A549 (cell line): Measurements from ENCODE around the gene PNMT. TPM values are rescaled to one million over a fixed set of nuclear protein-coding genes. Genes with fewer than 3 reads are reported as not detected.

Source experiments
- ATAC-seq, 2 experiments: fragments of 200-7000 bp in 1 of 2; fragments of >200 bp in 1 of 2; cut with Nextera tagmentation in 1 of 2; cut with Tn5 transposase in 1 of 2; 3 replicates each; pipeline versions ENCODE4 v1.8.0 to v1.9.1; 2018 to 2020; ENCODE audit warnings: mild to moderate bottlenecking in 1 of 2, moderate library complexity in 1 of 2
- CTCF ChIA-PET: fragments of 300-600 bp; sonication (Branson Sonifier 250); formaldehyde crosslinking; extraction: SDS; loops from one replicate; lab custom pipeline; 2021; ENCODE audit warnings: antibody characterized with exemption, inconsistent platforms; lab: Yijun Ruan, JAX
- POLR2A ChIA-PET: fragments of 350-600 bp; formaldehyde crosslinking; extraction: SDS; loops from one replicate; lab custom pipeline; 2021; ENCODE audit warnings: antibody characterized with exemption, inconsistent platforms; lab: Yijun Ruan, JAX
- DNase-seq, 2 experiments: peaks; one replicate each; pipeline versions ENCODE4 v3.0.0 to v3.0.0-alpha.2; 2011 to 2016; ENCODE audit warnings: low read depth in 1 of 2, low spot score in 1 of 2
- FAIRE-seq: peaks from 2 replicates; lab custom pipeline; 2011; peaks lifted over from hg19 to GRCh38; lab: Jason Lieb, UNC
- H3K27ac ChIP-seq, 2 experiments: fragments of >200 bp; sonication (Bioruptor Twin); formaldehyde crosslinking; 3 replicates each; pipeline ENCODE4 v1.5.1; 2016 to 2017
- H3K4me1 ChIP-seq: fragments of >200 bp; sonication (Bioruptor Twin); formaldehyde crosslinking; 3 replicates; pipeline ENCODE4 v1.6.1; 2016
- H3K4me2 ChIP-seq: fragments of >200 bp; sonication (Bioruptor Twin); formaldehyde crosslinking; 3 replicates; pipeline ENCODE4 v1.6.1; 2016
- H3K4me3 ChIP-seq: fragments of >200 bp; sonication (Bioruptor Twin); formaldehyde crosslinking; 3 replicates; pipeline ENCODE4 v1.5.1; 2016
- H3K9me3 ChIP-seq: fragments of >200 bp; sonication (Bioruptor Twin); formaldehyde crosslinking; 3 replicates; pipeline ENCODE4 v1.6.1; 2016
- ATOH8 ChIP-seq: fragments of 250-450 bp; sonication (Bioruptor Pico); IDR thresholded peaks from 2 replicates; pipeline ENCODE4 v1.5.0; 2020; ENCODE audit warnings: low read depth, mild to moderate bottlenecking, moderate library complexity
- BCL3 ChIP-seq: fragments of >200 bp; sonication (Bioruptor Twin); formaldehyde crosslinking; IDR thresholded peaks from 3 replicates; pipeline ENCODE4 v1.6.1; 2016
- BHLHE40 ChIP-seq: IDR thresholded peaks from 2 replicates; pipeline ENCODE4 v1.6.1; 2012; ENCODE audit warnings: low read depth, low read length, inconsistent platforms
- CBX8 ChIP-seq: fragments of 200-600 bp; sonication (generic); IDR thresholded peaks from 2 replicates; pipeline ENCODE4 v1.6.1; 2016
- CEBPB ChIP-seq, 2 experiments: fragments of >200 bp in 1 of 2; sonication (Bioruptor Twin) in 1 of 2; formaldehyde crosslinking in 1 of 2; IDR thresholded peaks; 2 replicates each; pipeline ENCODE4 v1.6.1; 2012 to 2016
- E2F6 ChIP-seq: IDR thresholded peaks from 2 replicates; pipeline ENCODE4 v1.6.1; 2012; ENCODE audit warnings: low read depth, borderline replicate concordance
- EHF ChIP-seq: fragments of 250-450 bp; sonication (Bioruptor Pico); IDR thresholded peaks from 2 replicates; pipeline ENCODE4 v1.5.0; 2020; ENCODE audit warnings: mild to moderate bottlenecking
- EHMT2 ChIP-seq: fragments of 200-600 bp; sonication (generic); IDR thresholded peaks from 2 replicates; pipeline ENCODE4 v1.6.1; 2016; ENCODE audit warnings: antibody characterized with exemption, low read depth, mild to moderate bottlenecking, moderate library complexity
- FOSL2 ChIP-seq, 2 experiments: fragments of 450-650 bp in 1 of 2; fragments of >200 bp in 1 of 2; sonication (Bioruptor Twin) in 1 of 2; formaldehyde crosslinking; IDR thresholded peaks; 2 replicates each; pipeline versions ENCODE4 v1.5.0 to v1.6.1; 2016 to 2020; ENCODE audit warnings: mild to moderate bottlenecking in 1 of 2, moderate library complexity in 1 of 2
- FOXS1 ChIP-seq: fragments of 250-450 bp; sonication (Bioruptor Pico); IDR thresholded peaks from 2 replicates; pipeline ENCODE4 v1.5.0; 2020; ENCODE audit warnings: mild to moderate bottlenecking, moderate library complexity
- GATA3 ChIP-seq: IDR thresholded peaks from 2 replicates; pipeline ENCODE4 v1.6.1; 2012; ENCODE audit warnings: borderline replicate concordance
- HDAC2 ChIP-seq: fragments of 200-600 bp; sonication (generic); IDR thresholded peaks from 2 replicates; pipeline ENCODE4 v1.6.1; 2016
- HEYL ChIP-seq: fragments of 250-450 bp; sonication (Bioruptor Pico); IDR thresholded peaks from 2 replicates; pipeline ENCODE4 v1.8.0; 2021; ENCODE audit warnings: mild to moderate bottlenecking, moderate library complexity
- HMGXB4 ChIP-seq: fragments of 250-450 bp; sonication (Bioruptor Pico); IDR thresholded peaks from 2 replicates; pipeline ENCODE4 v1.5.0; 2021; ENCODE audit warnings: mild to moderate bottlenecking, moderate library complexity, borderline replicate concordance
- HOXB13 ChIP-seq: fragments of 250-450 bp; sonication (Bioruptor Pico); IDR thresholded peaks from 2 replicates; pipeline ENCODE4 v1.5.0; 2020; ENCODE audit warnings: low read depth, mild to moderate bottlenecking, moderate library complexity
- HOXB5 ChIP-seq: fragments of 250-450 bp; sonication (Bioruptor Pico); IDR thresholded peaks from 2 replicates; pipeline ENCODE4 v1.5.0; 2020; ENCODE audit warnings: mild to moderate bottlenecking, moderate library complexity
- JUN ChIP-seq, 2 experiments: fragments of >200 bp; sonication (Bioruptor Twin); formaldehyde crosslinking; IDR thresholded peaks; 2 replicates in 1 of 2; 3 replicates in 1 of 2; pipeline ENCODE4 v1.6.1; 2016 to 2017
- JUNB ChIP-seq: fragments of >200 bp; sonication (Bioruptor Twin); formaldehyde crosslinking; IDR thresholded peaks from 2 replicates; pipeline ENCODE4 v1.6.1; 2016
- KDM5A ChIP-seq: fragments of 200-600 bp; sonication (generic); IDR thresholded peaks from 2 replicates; pipeline ENCODE4 v1.6.1; 2016; ENCODE audit warnings: antibody characterized with exemption, mild to moderate bottlenecking
- MAZ ChIP-seq: fragments of 150-350 bp; IDR thresholded peaks from 2 replicates; pipeline ENCODE4 v1.6.1; 2014; ENCODE audit warnings: antibody characterized with exemption, low read depth, low read length, borderline replicate concordance
- NFE2L2 ChIP-seq: fragments of 150-350 bp; conservative IDR thresholded peaks from 2 replicates; pipeline ENCODE4 v1.6.1; 2014; ENCODE audit warnings: low read length
- NPAS2 ChIP-seq: fragments of 250-450 bp; sonication (Bioruptor Pico); IDR thresholded peaks from 2 replicates; pipeline ENCODE4 v1.8.0; 2022; ENCODE audit warnings: mild to moderate bottlenecking, moderate library complexity, borderline replicate concordance
- PBX3 ChIP-seq: IDR thresholded peaks from 2 replicates; pipeline ENCODE4 v1.6.1; 2012
- PHF8 ChIP-seq: fragments of 200-600 bp; sonication (generic); IDR thresholded peaks from 2 replicates; pipeline ENCODE4 v1.6.1; 2016; ENCODE audit warnings: low read depth, mild to moderate bottlenecking, antibody characterized with exemption, moderate library complexity, borderline replicate concordance
- POLR2A ChIP-seq: IDR thresholded peaks from 2 replicates; pipeline ENCODE4 v1.6.1; 2012; ENCODE audit warnings: mild to moderate bottlenecking, low read length
- POLR2AphosphoS2 ChIP-seq: conservative IDR thresholded peaks from 2 replicates; pipeline ENCODE4 v1.6.1; 2012; ENCODE audit warnings: low read length, improper control_type of control experiment, inconsistent platforms
- RARB ChIP-seq: fragments of 250-450 bp; sonication (Bioruptor Pico); IDR thresholded peaks from 2 replicates; pipeline ENCODE4 v1.8.0; 2021; ENCODE audit warnings: mild to moderate bottlenecking, moderate library complexity
- RCOR1 ChIP-seq: fragments of 150-350 bp; IDR thresholded peaks from 2 replicates; pipeline ENCODE4 v1.6.1; 2014; ENCODE audit warnings: antibody characterized with exemption, low read length, low read depth
- RFX5 ChIP-seq: fragments of 450-650 bp; IDR thresholded peaks from 2 replicates; pipeline ENCODE4 v1.7.1; 2014; ENCODE audit warnings: antibody characterized with exemption, mild to moderate bottlenecking, moderate library complexity
- RNF2 ChIP-seq: fragments of 200-600 bp; sonication (generic); IDR thresholded peaks from 2 replicates; pipeline ENCODE4 v1.6.1; 2016; ENCODE audit warnings: low read depth, mild to moderate bottlenecking, antibody characterized with exemption, moderate library complexity, borderline replicate concordance
- SMC3 ChIP-seq: fragments of >200 bp; sonication (Bioruptor Twin); formaldehyde crosslinking; IDR thresholded peaks from 3 replicates; pipeline ENCODE4 v1.6.1; 2018; ENCODE audit warnings: inconsistent platforms
- SREBF2 ChIP-seq: fragments of 450-650 bp; IDR thresholded peaks from 2 replicates; pipeline ENCODE4 v1.6.1; 2014; ENCODE audit warnings: mild to moderate bottlenecking, moderate library complexity
- TFCP2L1 ChIP-seq: fragments of 250-450 bp; sonication (Bioruptor Pico); IDR thresholded peaks from 2 replicates; pipeline ENCODE4 v1.5.0; 2021; ENCODE audit warnings: mild to moderate bottlenecking
- TP53 ChIP-seq: fragments of 250-450 bp; sonication (Bioruptor Pico); IDR thresholded peaks from 2 replicates; pipeline ENCODE4 v1.5.0; 2021; ENCODE audit warnings: mild to moderate bottlenecking, moderate library complexity
- USF2 ChIP-seq: fragments of 450-650 bp; IDR thresholded peaks from 2 replicates; pipeline ENCODE4 v1.6.1; 2014; ENCODE audit warnings: antibody characterized with exemption
- ZNF302 ChIP-seq: fragments of 250-450 bp; sonication (Bioruptor Pico); IDR thresholded peaks from 2 replicates; pipeline ENCODE4 v1.9.0; 2021; ENCODE audit warnings: inconsistent platforms, mild to moderate bottlenecking, moderate library complexity
- WGBS: methylation state at CpG from one replicate; pipeline ENCODE4 v1.1.6; 2017; ENCODE audit errors: missing lambda C conversion rate; 5-methylcytosine and 5-hydroxymethylcytosine counted together
- polyA plus RNA-seq, 4 experiments: library from polyadenylated mRNA; depleted of rRNA in 3 of 4; stranded (reverse); fragments of >200 nt; fragmentation: RNase III in 1 of 4; extraction: RNeasy Plus Mini Kit Qiagen cat#74134 plus additional on column Dnase treatment in 1 of 4; gene quantifications; 2 replicates in 3 of 4; 3 replicates in 1 of 4; pipeline ENCODE4 v1.2.3, GENCODE V29; 2011 to 2017

PNMT gene
- polyA plus RNA-seq, 2 of the 4 experiments (the other 2 are of a cell fraction) = not detected

GRCh38 chr17:39699818-39700147 lies 31.5 kb downstream of the PNMT start, which contains the start of gene ERBB2:
ERBB2 (plus strand) TSS chr17:39700064; CDS start chr17:39700239, 175 bp downstream.
- Histone ChIP-seq H3K9me3 (no peaks in the 10 kb centered on the region), H3K4me1 (peaks cover 59% of the 10 kb centered on the region), H3K4me3 (peak within 1 kb of the TSS; percentile 78), H3K4me2 (peak within 1 kb of the TSS; percentile 81), H3K27ac (peak within 1 kb of the TSS; percentile 79 to 97)
- DNase-seq (peak; percentile 92 to 93), FAIRE-seq (peak; percentile 59), ATAC-seq (peak; percentile 71 to 87)
- POLR2A ChIA-PET = interaction anchor here (0.8 to 2.7 kb wide), 11 partner anchors 9 to 47 kb away, joined by 3 to 60 read pairs (median 4); partner anchors contain the start of genes MIEN1 and PGAP3
- CTCF ChIA-PET = interaction anchor here (0.6 to 50.7 kb wide), 15 partner anchors 9 to 783 kb away, joined by 3 to 1391 read pairs (median 6); partner anchors contain the start of genes MIEN1, PGAP3, PNMT and PPP1R1B
- WGBS = under 1% methylated on average over 19 of the region's 20 CpGs
- TF ChIP-seq KDM5A (no peak), NFE2L2 (no peak), TP53 (CRISPR knock-in tag) (no peak), NPAS2 (CRISPR knock-in tag) (no peak), POLR2AphosphoS2 (no peak), TFCP2L1 (CRISPR knock-in tag) (no peak), HMGXB4 (no peak), CEBPB (IDR thresholded peaks at IDR 0.05) (no peak), EHF (no peak), GATA3 (no peak), JUN (IDR thresholded peaks at IDR 0.05) (peak in 1 of 2 experiments; percentile 57; a peak in 2 of 5 replicates), BHLHE40 (no peak), BCL3 (peak; percentile 62; the same call in 1 of the 3 replicates), RNF2 (no peak), E2F6 (0 out of 2 replicates have a peak, but pooled peaks have one; percentile 28), POLR2A (peak; percentile 77), HOXB5 (no peak), MAZ (peak; percentile 97), HOXB13 (CRISPR knock-in tag) (no peak), SREBF2 (no peak), HDAC2 (no peak), PBX3 (no peak), ZNF302 (no peak), EHMT2 (no peak), HEYL (CRISPR knock-in tag) (no peak), JUNB (no peak), RARB (CRISPR knock-in tag) (no peak), CBX8 (no peak), SMC3 (no peak), RFX5 (no peak), ATOH8 (CRISPR knock-in tag) (no peak), PHF8 (peak; percentile 53; the same call in 1 of the 2 replicates), RCOR1 (no peak), FOSL2 (IDR thresholded peaks at IDR 0.05) (no peak), FOSL2 (CRISPR knock-in tag; IDR thresholded peaks at IDR 0.05) (no peak), USF2 (no peak), FOXS1 (no peak)
